Forelimb muscle (tissue), 1 donor: ENCODE measurements around the gene DOCK2. TPM values are rescaled to one million over a fixed set of nuclear protein-coding genes. Genes with fewer than 3 reads are reported as not detected.

Experiments
- DNase-seq: peaks from one replicate; pipeline ENCODE4 v3.0.0-alpha.2; 2013; ENCODE audit warnings: low read depth
- polyA plus RNA-seq: library from polyadenylated mRNA; unstranded; fragments of 120-200 nt; gene quantifications from one replicate; pipeline ENCODE4 v1.2.1, GENCODE V29; 2013; ENCODE audit not compliant: insufficient read length

DOCK2 gene
- polyA plus RNA-seq, 1 donor: 2.6 TPM

DNA sequence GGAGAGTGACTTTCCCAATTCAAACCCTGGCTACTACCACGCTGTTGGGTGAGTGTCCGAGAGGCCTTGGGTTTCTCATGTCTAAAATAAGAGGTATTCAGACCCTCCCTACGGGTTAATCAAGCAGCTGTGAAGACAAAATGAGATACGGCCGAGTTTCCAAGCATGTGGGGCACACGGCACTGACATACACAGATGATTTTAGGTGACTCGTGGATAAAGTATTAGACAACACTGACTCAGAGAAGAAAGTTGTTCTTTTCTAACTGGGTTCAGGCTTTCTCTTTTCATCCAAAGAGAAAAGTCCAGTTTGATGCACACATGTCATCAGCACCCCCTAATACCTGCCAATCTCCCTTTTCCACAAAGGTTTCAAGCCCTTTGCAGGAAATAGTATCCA, 484.2 kb downstream of the DOCK2 start:
- DNase-seq: no peak

DNA sequence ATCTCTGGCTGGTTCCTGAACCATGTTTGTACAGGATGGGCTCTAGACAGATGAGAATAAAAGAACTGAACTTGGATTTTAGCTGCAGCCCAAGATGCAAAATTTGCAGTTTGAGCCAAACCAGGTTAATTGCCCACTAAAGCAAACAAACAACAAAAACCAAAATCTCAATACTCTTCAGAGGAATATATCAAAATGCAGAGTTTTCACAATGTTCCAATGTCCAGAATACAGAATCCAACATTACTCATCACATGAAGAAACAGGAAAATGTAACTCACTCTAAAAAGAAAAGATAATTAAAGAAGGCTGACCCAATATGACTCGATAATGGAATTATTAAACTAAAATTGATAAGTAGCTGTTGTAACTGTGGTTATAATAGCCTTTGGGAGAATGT, 489.0 kb downstream of the DOCK2 start:
- DNase-seq: no peak

DNA sequence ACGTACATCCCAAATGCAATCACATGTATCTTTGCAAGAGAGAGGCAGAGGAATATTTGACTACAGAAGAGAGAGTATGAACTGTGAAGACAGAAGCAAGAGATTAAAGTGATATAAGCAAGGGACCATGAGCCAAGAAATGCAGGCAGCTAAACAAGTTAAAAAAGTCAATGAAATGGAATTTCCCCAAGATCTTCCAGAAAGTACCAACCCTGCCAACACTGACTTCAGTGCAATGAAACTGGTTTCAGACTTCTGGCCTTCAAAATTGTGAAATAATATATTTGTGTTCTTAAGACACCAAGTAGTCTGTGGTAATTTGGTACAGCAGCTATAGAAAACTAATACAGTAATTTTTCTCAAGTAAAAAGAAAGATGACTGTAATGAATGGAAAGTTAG, 489.6 kb downstream of the DOCK2 start:
- no peak for DNase-seq

DNA sequence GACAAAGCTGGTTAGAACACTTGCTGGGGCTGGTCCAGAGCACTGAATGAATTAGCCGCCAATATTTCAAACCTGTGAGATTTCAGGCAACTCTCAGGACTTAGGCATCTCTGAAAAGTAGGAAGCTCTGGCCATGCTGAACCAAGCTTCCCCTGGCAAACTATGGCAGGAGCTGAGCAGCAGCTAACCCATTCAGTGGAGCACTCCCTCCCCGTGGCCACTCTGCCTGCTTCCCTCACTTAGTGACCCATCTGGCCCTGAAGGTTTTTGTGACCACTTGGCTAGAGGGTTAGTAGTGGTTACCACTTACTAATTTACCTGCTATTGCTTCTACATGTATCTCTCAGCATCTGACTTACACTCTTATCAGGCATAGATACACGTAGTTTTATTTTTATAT, 494.2 kb downstream of the DOCK2 start:
- no peak for DNase-seq

DNA sequence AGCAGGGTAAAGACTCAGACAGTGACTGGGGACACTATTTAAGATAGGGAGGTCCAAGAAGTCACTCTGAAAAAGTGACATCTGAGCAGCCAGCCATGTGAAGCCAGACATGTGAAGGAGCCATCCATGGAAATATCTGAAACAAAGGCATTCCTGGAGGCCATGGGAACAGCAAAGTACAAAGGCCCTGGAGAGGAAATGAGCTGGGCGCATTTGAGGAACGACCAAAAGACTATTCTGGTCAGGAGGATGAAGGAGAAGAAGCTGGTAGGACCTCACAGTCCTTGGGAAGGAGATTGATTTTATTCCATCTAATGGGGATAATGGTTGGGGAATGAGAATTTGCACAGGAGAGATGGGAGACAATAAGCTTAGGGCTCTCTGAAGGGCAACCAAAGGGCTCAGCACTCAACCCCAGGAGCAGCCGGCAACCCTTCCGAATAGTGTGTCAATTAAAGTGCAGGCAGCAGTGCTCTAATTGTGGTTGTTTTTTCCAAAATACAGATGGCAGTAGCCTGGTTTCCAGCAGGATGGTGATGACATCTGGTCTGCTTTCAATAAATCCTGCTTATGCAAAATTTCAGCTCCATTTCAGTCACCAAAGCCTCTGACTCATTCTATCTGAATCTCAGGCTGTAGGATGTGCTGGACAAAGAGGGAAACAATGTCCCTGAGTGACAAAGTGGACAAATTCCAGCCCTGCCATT, 495.3 kb downstream of the DOCK2 start:
- no peak for DNase-seq

Other genes starting within 250 kb of the DOCK2 start
- 16.8 TPM for gene SPDL1, start 53.5 kb upstream of the DOCK2 start, polyA plus RNA-seq